Measurements from ENCODE around the gene SKIDA1.
A peak's percentile ranks its signal among the peaks of the same experiment; 100 is the strongest.

Gene SKIDA1

DNA sequence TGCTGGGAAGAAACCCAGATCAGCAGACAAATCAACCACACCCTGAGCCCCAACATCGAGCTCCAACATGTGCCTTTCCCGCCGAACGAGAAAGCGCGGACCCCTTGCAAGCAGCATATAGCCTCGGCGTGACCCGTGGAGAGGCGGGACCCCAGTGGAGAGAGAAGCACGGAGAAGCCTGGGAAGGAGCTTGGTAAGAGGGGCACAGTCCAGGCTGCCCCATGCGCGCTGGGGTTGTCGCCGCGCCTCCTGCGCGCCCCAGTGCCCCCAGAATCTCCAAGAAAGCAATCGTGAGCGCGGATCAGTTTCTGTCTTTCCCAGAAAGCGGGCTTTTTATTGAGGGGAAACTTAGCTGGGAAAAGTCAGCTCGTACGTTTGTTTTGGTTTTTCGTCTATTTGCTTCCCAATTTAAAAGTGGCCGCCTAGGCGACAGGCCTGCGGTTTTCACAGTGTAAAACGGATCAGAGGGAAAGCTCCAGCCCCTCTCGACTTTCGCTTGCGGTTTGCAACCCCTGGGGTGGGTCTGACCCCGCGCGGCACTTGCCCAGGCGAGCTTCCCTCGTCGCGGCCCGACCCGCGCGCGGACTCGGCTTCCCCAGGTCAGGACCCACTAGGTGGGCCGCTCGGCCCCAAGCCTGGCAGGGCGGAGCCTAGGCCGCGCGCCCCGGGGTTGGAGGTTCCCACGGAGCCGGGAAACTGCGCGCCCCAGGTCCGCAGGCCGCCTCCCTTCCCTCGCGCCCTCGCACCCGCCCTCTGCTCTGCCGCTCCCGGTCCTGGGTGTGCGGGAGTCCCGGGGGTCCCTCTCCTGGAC is 31.1 kb downstream of the SKIDA1 start:
- Mint-ChIP-seq H3K27ac (peak overlapping the region; percentile 95 to 97 (median 96)), H3K9me3 (no peaks in the 10 kb centered on the region), H3K4me3 (peak overlapping the region; percentile 85 to 95 (median 91)), H3K36me3 (ENCODE audit: low read depth) (no peaks in the 10 kb centered on the region), H3K27me3 (ENCODE audit: low read depth) (no peaks in the 10 kb centered on the region), H3K4me1 (peaks cover 57% of the 10 kb centered on the region)
- TF ChIP-seq, protein P1, sequence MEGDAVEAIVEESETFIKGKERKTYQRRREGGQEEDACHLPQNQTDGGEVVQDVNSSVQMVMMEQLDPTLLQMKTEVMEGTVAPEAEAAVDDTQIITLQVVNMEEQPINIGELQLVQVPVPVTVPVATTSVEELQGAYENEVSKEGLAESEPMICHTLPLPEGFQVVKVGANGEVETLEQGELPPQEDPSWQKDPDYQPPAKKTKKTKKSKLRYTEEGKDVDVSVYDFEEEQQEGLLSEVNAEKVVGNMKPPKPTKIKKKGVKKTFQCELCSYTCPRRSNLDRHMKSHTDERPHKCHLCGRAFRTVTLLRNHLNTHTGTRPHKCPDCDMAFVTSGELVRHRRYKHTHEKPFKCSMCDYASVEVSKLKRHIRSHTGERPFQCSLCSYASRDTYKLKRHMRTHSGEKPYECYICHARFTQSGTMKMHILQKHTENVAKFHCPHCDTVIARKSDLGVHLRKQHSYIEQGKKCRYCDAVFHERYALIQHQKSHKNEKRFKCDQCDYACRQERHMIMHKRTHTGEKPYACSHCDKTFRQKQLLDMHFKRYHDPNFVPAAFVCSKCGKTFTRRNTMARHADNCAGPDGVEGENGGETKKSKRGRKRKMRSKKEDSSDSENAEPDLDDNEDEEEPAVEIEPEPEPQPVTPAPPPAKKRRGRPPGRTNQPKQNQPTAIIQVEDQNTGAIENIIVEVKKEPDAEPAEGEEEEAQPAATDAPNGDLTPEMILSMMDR (IDR thresholded peaks at IDR 0.05; ENCODE audit: unreplicated experiment in 3 of 3) = no peak

DNA sequence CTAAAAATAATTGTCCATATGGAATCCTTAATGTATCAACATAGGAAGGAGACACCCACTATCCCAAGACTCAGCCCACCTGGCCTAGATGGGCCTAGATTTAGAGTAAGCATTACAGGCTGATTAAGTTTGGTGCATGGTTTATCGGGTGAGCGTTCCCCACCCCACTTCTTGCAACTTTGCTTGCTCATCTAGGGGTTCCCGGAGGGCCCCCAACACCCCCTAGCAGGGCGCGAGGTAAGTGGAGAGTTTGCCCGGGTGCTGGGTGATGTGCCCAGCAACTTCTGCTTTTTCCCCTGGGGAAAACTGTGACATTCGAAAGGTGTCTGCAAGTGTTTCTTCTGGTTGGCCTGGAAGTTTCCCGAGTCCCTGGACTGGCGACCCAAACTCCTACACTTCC is 31.7 kb downstream of the SKIDA1 start:
- peak overlapping the region; percentile 95 to 97 (median 96) for H3K27ac Mint-ChIP-seq
- H3K9me3 Mint-ChIP-seq = no peaks in the 10 kb centered on the region
- peak overlapping the region; percentile 85 to 91 (median 90) for H3K4me3 Mint-ChIP-seq
- H3K36me3 Mint-ChIP-seq (ENCODE audit: low read depth) = no peaks in the 10 kb centered on the region
- H3K4me1 Mint-ChIP-seq = peaks cover 57% of the 10 kb centered on the region
- TF ChIP-seq, protein P1 (IDR thresholded peaks at IDR 0.05; ENCODE audit: unreplicated experiment in 3 of 3) = no peak
- no peaks in the 10 kb centered on the region for H3K27me3 Mint-ChIP-seq (ENCODE audit: low read depth)

DNA sequence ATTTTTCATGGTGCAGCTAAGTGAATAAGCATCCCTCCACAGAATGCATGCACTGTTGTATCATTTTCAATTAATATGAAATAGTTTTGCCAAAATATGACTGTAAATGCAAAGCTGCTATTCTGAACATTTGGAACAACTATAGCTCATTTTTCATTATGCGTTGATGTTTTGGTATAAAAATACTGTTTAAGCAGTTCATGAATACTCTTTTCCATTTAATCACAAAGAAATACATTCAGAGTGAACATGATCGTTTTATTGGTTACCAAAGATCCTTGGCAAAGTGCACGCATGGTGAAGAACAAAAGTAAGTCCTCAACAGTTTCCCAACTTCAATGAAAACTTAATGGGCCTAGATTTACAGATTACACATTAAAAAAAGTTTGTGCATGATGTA is 33.1 kb downstream of the SKIDA1 start:
- peaks cover 4% of the 10 kb centered on the region for H3K36me3 Mint-ChIP-seq (ENCODE audit: low read depth)
- H3K4me3 Mint-ChIP-seq = peak overlapping the region; percentile 14 to 69 (median 40)
- TF ChIP-seq, protein P1 (IDR thresholded peaks at IDR 0.05; ENCODE audit: unreplicated experiment in 3 of 3) = no peak
- H3K9me3 Mint-ChIP-seq = no peaks in the 10 kb centered on the region
- peak overlapping the region; percentile 64 to 97 (median 81) for H3K27ac Mint-ChIP-seq
- H3K27me3 Mint-ChIP-seq (ENCODE audit: low read depth) = no peaks in the 10 kb centered on the region
- H3K4me1 Mint-ChIP-seq = peaks cover 61% of the 10 kb centered on the region

- Mint-ChIP-seq H3K27ac (peak overlapping the region; percentile 53 to 95 (median 80)), H3K36me3 (ENCODE audit: low read depth) (peaks cover 4% of the 10 kb centered on the region), H3K4me3 (no peak overlapping the region), H3K9me3 (no peaks in the 10 kb centered on the region), H3K27me3 (ENCODE audit: low read depth) (no peaks in the 10 kb centered on the region), H3K4me1 (peaks cover 61% of the 10 kb centered on the region)
- TF ChIP-seq, protein P1 (IDR thresholded peaks at IDR 0.05; ENCODE audit: unreplicated experiment in 3 of 3) = no peak
Observed at GRCh38 chr10:21490711-21491105, 34.8 kb downstream of the SKIDA1 start.

- peak overlapping the region; percentile 53 to 95 (median 80) for H3K27ac Mint-ChIP-seq
- TF ChIP-seq, protein P1 (IDR thresholded peaks at IDR 0.05; ENCODE audit: unreplicated experiment in 3 of 3) = no peak
- H3K27me3 Mint-ChIP-seq (ENCODE audit: low read depth) = no peaks in the 10 kb centered on the region
- peak overlapping the region in 2 of 3 experiments; percentile 22 to 62 for H3K4me3 Mint-ChIP-seq
- H3K9me3 Mint-ChIP-seq = no peaks in the 10 kb centered on the region
- peaks cover 4% of the 10 kb centered on the region for H3K36me3 Mint-ChIP-seq (ENCODE audit: low read depth)
- peaks cover 57% of the 10 kb centered on the region for H3K4me1 Mint-ChIP-seq
Observed at GRCh38 chr10:21490028-21490710, 35.3 kb downstream of the SKIDA1 start.

Data from nephron (organoid).